ENCODE data around the gene IGF2. TPM values are rescaled to one million over a fixed set of nuclear protein-coding genes. Genes with fewer than 3 reads are reported as not detected.
A peak's percentile ranks its signal among the peaks of the same experiment; 100 is the strongest.

IGF2 gene
- total and polyA plus RNA-seq, 9 donors: 21.7 to 412 (median 135) TPM

DNA sequence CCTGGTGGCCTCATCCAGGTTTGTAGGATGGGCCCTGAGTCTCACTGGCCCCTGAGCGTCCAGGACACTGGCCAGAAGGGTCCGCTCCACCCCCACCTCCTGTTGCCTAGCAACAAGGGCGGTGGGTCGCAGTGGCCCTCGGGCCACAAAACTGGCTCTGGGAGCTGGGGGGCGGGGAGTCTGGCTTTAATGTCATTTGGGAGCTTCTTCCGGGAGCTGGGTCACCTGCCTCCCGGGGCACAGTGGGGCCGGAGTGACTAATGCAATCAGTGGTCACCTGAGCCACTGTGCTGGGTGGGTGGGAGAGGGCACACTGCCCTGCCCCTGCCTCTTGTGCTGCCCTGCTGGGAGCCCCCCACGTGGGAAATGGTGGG, 29.8 kb upstream of the IGF2 start:
- Histone ChIP-seq H3K9me3 (no peaks in the 10 kb centered on the region), H3K4me3 (no peak overlapping the region), H3K27me3 (no peaks in the 10 kb centered on the region), H3K36me3 (no peaks in the 10 kb centered on the region), H3K4me1 (ENCODE audit: insufficient read depth) (peaks cover 3% of the 10 kb centered on the region), H3K27ac (no peak overlapping the region)
- WGBS, 3 donors: 53 to 66% (median 60%) methylated on average over 8 to 10 of the region's 10 CpGs
- intact Hi-C loops (cut with DNase I): no loop called here
- TF ChIP-seq, protein P1, sequence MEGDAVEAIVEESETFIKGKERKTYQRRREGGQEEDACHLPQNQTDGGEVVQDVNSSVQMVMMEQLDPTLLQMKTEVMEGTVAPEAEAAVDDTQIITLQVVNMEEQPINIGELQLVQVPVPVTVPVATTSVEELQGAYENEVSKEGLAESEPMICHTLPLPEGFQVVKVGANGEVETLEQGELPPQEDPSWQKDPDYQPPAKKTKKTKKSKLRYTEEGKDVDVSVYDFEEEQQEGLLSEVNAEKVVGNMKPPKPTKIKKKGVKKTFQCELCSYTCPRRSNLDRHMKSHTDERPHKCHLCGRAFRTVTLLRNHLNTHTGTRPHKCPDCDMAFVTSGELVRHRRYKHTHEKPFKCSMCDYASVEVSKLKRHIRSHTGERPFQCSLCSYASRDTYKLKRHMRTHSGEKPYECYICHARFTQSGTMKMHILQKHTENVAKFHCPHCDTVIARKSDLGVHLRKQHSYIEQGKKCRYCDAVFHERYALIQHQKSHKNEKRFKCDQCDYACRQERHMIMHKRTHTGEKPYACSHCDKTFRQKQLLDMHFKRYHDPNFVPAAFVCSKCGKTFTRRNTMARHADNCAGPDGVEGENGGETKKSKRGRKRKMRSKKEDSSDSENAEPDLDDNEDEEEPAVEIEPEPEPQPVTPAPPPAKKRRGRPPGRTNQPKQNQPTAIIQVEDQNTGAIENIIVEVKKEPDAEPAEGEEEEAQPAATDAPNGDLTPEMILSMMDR (IDR thresholded peaks at IDR 0.05): no peak
- TF ChIP-seq POLR2A (IDR thresholded peaks at IDR 0.05) (no peak), EP300 (IDR thresholded peaks at IDR 0.05) (no peak)
- no peak for DNase-seq

DNA sequence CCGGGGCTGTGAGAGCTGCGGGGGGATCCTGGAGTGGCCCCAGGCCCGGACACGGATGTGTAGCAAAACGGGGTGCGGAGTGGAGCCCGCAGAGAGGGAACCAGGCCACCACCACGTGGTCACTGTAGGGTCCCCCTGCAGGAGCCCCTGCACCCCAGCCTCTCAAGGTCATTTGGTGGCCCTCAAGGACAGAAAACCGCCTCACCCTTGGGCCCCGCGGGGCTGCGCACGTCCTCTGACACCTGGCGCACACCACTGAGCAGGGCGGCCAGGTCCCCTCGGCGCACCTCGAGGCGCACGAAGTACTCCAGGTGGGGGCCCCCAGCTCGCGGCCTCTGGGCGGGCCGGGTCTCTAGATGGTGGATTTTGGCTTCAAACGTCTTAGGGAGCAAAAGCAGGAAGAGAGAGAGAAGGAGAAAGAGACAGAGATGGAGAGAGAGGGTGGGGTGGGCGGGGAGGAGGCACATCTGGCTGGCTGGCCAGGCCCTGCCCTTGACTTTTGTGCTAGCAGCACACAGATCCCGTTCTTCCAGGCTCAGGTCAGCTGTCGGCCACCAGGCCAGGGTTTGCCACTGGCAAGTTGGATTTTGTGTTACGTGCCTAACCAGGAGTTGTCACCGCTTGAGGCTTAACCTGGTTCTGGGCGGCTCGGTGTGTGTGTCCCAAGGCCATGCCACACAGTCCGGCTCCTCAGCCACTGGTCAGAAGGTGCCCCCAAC, 29.3 kb upstream of the IGF2 start:
- peaks cover 3% of the 10 kb centered on the region for H3K4me1 ChIP-seq (ENCODE audit: insufficient read depth)
- intact Hi-C loops (cut with DNase I): no loop called here
- WGBS, 3 donors: 60 to 83% (median 62%) methylated on average over 33 of the region's 33 CpGs
- H3K36me3 ChIP-seq: no peaks in the 10 kb centered on the region
- H3K4me3 ChIP-seq: no peak overlapping the region
- H3K9me3 ChIP-seq: no peaks in the 10 kb centered on the region
- no peak overlapping the region for H3K27ac ChIP-seq
- no peak for DNase-seq
- no peaks in the 10 kb centered on the region for H3K27me3 ChIP-seq
- TF ChIP-seq POLR2A (IDR thresholded peaks at IDR 0.05) (no peak), EP300 (IDR thresholded peaks at IDR 0.05) (no peak)
- TF ChIP-seq, protein P1 (IDR thresholded peaks at IDR 0.05): no peak

DNA sequence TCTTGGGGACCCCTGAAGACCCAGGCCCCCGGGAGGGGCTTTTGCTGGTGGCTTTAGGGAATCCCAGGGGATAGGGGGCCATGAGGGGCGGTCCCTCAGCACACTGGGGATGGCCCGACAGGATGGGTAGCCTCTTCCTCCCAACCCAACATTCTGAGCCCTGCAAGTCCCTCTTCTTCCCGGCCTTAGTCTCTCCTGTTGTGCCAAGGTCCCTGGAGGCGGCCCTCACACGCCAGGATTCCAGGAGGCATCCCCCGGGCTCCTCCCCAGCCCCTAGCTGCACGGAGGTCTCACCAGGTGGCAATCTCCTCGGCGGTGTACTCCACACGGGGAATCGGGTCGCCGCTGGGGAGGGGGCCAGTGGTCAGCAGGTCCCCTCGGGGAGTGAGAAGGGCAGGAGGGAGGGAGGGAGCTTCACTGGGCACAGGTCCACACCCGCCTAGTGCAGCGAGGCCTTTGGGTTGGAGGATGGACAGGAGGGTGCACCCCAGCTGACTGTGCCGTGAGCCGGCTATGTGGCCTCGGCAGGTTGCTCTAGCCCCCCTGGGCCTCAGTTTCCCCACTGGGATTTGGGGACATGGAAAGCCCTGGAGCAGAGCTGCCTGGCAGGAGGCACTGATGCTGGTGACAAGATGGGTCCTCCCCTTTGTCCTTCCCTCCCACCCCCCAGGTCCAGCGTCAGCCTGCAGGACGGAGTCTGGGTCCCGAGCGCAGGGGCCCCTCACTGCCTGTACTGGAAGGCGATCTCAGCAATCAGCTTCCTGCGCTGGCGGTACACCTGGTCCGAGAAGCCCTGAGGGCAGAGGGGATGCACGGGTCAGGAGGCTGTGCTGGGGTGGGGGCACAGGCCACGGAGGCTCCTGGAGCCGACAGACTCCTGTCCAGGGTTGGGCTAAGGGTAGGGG, 28.2 kb upstream of the IGF2 start:
- no peaks in the 10 kb centered on the region for H3K9me3 ChIP-seq
- H3K36me3 ChIP-seq: no peaks in the 10 kb centered on the region
- 73 to 84% (median 80%) methylated on average over 30 to 31 of the region's 31 CpGs for WGBS, 3 donors
- intact Hi-C loops (cut with DNase I): no loop called here
- H3K27me3 ChIP-seq: no peaks in the 10 kb centered on the region
- H3K4me3 ChIP-seq: no peak overlapping the region
- TF ChIP-seq POLR2A (IDR thresholded peaks at IDR 0.05): no peak
- TF ChIP-seq EP300 (IDR thresholded peaks at IDR 0.05): no peak
- TF ChIP-seq, protein P1 (IDR thresholded peaks at IDR 0.05): no peak
- no peak for DNase-seq
- H3K27ac ChIP-seq: no peak overlapping the region
- peaks cover 3% of the 10 kb centered on the region for H3K4me1 ChIP-seq (ENCODE audit: insufficient read depth)

DNA sequence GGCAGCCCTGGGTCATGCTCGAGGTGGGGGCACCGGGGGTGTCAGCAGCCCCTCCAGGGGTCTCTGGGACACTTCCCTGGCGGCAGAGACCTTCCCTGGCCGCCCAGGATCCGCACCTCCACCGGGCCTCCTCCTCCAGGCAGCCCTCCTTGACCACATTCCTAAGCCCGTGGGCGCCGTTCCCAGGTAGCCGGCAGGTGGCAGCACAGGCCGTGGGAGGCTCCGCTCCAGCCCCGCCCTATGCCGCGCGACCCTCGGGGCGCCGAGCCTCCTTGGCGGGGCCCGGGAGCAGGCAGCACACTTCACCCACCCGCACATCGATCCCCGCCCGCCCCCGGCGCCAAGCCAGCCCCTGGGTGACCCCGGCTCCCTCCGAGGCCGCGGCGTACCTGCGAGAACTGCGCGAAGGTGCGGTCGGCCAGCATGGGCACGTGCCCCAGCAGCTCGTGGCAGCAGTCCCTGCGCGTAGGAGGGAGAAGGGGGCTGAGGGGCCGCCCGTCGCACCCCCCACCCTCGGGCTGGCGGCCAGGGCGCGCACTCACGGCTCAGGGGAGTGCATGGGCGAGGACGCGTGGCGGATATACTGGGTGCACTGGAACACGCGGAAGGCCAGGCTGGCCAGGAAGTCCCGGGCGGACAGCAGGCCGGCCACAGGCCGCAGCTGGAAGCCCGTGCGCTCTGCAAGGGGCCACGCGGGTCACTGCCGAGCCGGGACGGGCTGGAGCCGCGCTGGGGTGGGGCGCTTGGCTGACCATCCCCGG, 27.1 kb upstream of the IGF2 start:
- peak; percentile 37 to 72 (median 53) for DNase-seq
- Histone ChIP-seq H3K36me3 (no peaks in the 10 kb centered on the region), H3K9me3 (no peaks in the 10 kb centered on the region), H3K4me1 (ENCODE audit: insufficient read depth) (peaks cover 3% of the 10 kb centered on the region), H3K27me3 (no peaks in the 10 kb centered on the region), H3K4me3 (peak overlapping the region; percentile 25), H3K27ac (no peak overlapping the region)
- 3 to 6% (median 5%) methylated on average over 33 to 70 of the region's 70 CpGs for WGBS, 3 donors
- TF ChIP-seq POLR2A (IDR thresholded peaks at IDR 0.05) (no peak), EP300 (IDR thresholded peaks at IDR 0.05) (no peak)
- TF ChIP-seq, protein P1 (IDR thresholded peaks at IDR 0.05): peak in 2 of 3 donors; percentile 20 to 32
- intact Hi-C loops (cut with DNase I): no loop called here
